Prostate gland (tissue), 2 donors: ENCODE data around the gene IL20RB.

Source experiments
- CTCF ChIP-seq, 4 experiments: fragments of 200-600 bp in 2 of 4; fragments of 450-650 bp in 2 of 4; sonication (generic) in 2 of 4; IDR thresholded peaks; 1 replicate in 3 of 4; 2 replicates in 1 of 4; pipeline ENCODE4 v1.5.1; 2016 to 2019; ENCODE audit warnings: antibody characterized with exemption in 4 of 4, mild to moderate bottlenecking in 2 of 4, moderate library complexity in 2 of 4
- POLR2A ChIP-seq: fragments of 450-650 bp; IDR thresholded peaks from one replicate; pipeline ENCODE4 v1.6.1; 2016; ENCODE audit warnings: antibody characterized with exemption, mild to moderate bottlenecking
- POLR2AphosphoS5 ChIP-seq: sonication (generic); formaldehyde crosslinking; IDR thresholded peaks from one replicate; pipeline ENCODE4 v1.6.1; 2017; ENCODE audit warnings: antibody characterized with exemption

DNA sequence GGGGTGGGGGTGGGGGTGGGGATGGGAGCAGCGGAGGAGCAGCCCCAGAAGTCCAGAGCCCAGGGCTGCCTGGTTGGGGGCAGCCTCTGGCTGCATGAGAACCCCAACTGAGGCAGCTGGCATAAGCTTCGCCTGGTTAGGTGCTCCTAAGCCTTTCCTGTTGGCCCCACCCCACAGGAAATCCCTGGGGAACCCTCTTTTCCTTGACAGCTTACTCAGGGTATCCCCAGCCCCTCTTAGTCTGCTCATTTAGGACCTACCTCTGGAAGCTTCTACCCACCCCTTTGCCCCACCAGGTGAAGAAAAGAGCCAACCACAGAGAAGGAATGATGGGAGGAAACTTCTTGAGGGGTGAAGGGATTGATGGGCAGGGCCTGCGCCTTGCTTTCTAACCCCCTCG, 53.4 kb downstream of the IL20RB start:
- no peak for TF ChIP-seq CTCF (IDR thresholded peaks at IDR 0.05)
- no peak for TF ChIP-seq POLR2A
- no peak for TF ChIP-seq POLR2AphosphoS5
